ENCODE results near the gene CRKL.

CRKL gene

GRCh38 chr22:20981787-20982562, 64.8 kb downstream of the CRKL start, which contains the start of gene LZTR1:
TSS of gene LZTR1 (plus strand) at chr22:20982297. CDS start at chr22:20982372, 75 bp downstream.
- no peak for DNase-seq (ENCODE audit: low read depth)

DNA sequence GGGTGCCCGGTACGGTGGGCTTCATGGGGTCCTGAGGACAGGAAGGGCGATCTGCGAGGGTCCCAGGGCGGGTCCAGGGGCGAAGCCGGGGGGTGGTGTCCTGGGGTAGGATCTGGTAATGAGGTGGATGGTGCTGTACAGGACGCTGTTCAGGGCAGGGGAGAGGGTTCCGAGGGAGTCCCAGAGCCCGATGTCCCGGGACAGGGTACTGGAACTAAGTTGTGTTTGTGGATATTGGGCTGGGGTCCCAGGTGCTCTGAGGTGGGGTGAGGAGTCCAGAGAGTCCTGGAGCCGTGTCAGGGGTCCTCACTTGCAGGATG, 65.3 kb downstream of the CRKL start:
- DNase-seq (ENCODE audit: low read depth): no peak

DNA sequence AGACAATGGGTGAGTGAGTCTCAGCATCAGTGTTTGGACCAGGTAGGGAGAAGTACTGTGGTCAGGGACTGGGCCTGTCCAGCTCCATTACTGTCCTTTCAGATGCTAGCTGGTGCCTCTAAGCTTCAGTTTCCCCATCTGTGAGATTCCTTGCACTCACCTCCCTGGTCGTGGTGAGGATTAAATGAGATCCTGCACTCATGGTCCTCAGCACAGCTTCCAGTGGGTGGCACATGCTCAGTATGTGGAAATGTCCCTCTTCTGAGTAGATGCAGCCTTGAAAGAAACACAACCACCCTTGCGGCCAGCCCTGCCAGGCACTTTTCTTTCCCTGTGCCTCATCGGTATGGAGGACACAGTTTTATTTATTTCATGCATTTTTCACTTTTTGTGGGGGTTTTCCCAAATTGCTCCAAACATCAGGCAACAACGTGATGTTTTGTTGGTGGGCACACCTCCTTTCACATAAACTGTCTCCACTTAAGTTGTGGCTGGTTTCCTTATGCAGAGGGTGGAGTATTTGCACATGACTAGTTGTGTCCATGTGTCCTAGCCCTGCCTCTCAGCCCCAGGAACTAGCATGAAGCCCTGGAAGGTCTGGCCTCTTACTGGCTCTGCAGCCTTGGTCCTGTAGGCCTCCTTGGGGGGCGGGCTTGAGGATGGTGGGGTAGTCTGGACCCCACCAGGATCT, 66.0 kb downstream of the CRKL start:
- no peak for DNase-seq (ENCODE audit: low read depth)

DNA sequence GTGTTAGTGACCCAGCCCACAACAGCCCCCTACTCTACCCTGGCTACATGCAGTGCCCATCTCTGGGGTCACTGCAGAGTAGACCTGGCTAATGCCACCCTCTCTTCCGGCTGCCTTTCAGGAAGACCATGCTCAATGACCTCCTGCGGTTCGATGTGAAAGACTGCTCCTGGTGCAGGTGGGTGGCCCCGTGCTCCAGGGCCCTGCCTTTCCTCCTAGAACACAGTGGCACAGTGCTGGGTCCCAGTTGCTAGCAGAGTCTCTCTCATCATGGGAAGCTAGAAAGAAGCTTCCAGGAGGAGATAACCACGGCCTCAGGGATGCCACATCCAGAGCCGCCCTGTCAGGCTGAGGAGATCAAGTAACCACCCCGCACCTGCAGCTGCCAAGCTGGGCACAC, 68.5 kb downstream of the CRKL start:
- DNase-seq (ENCODE audit: low read depth): no peak

GRCh38 chr22:20986365-20986764, 69.2 kb downstream of the CRKL start:
- no peak for DNase-seq (ENCODE audit: low read depth)

DNA sequence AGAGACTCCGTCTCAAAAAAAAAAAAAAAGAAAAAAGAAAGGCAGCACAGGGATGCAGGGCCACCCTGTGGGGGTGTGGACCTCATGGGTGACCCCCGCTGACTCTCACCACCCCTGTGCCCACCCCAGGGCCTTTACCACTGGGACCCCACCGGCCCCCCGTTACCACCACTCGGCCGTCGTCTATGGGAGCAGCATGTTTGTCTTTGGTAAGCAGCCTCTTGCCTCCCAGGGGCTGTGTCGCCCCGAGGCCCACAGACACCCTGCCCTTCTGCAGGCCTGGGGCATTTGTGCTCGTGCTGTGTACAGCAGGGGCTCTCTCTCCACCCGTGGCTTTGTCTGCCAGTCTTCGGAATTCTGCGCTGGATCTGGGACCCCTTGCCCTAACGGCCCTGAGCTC, 70.2 kb downstream of the CRKL start:
- no peak for DNase-seq (ENCODE audit: low read depth)

- DNase-seq (ENCODE audit: low read depth): no peak
Measured at GRCh38 chr22:20988573-20989322, 71.5 kb downstream of the CRKL start.

GRCh38 chr22:20989323-20990138, 72.3 kb downstream of the CRKL start:
- no peak for DNase-seq (ENCODE audit: low read depth)

GRCh38 chr22:20990184-20991180, 73.3 kb downstream of the CRKL start:
- DNase-seq (ENCODE audit: low read depth): no peak

- no peak for DNase-seq (ENCODE audit: low read depth)
Measured at GRCh38 chr22:20991252-20992055, 74.2 kb downstream of the CRKL start.

- no peak for DNase-seq (ENCODE audit: low read depth)
Measured at GRCh38 chr22:20992056-20992442, 74.8 kb downstream of the CRKL start.

GRCh38 chr22:20992456-20993303, 75.5 kb downstream of the CRKL start:
- DNase-seq (ENCODE audit: low read depth): no peak

- DNase-seq (ENCODE audit: low read depth): no peak
Measured at GRCh38 chr22:20993304-20994127, 76.3 kb downstream of the CRKL start.

DNA sequence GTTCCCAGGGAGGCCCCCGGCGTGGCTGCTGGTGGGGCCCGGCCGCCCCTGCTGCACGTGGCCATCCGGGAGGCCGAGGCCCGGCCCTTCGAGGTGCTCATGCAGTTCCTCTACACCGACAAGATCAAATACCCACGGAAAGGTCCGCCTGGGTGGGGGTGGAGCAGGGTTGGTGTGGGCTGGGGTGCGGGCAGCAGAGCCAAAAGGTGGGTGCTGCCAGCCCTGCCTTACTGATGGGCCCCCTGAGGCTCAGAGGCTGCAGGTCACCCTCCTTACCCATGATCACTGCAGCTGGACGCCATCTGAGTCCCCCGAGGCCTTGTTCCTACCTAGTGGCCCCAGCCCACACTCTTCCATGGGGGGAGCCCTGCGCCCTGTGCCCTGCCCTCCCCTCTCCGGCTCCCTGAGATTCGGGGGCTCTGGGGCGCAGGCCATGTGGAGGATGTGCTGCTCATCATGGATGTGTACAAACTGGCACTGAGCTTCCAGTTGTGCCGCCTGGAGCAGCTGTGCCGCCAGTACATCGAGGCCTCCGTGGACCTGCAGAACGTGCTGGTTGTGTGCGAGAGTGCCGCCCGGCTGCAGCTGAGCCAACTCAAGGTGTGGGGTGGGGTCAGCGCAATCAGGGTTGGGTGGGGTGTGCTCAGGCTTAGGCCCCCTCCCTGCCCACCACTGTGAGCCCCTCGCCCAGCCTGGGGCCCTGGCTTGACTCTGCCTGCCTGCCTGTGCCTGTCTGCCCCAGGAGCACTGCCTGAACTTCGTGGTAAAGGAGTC, 77.1 kb downstream of the CRKL start:
- no peak for DNase-seq (ENCODE audit: low read depth)

- no peak for DNase-seq (ENCODE audit: low read depth)
Measured at GRCh38 chr22:20994902-20995241, 77.7 kb downstream of the CRKL start.

DNA sequence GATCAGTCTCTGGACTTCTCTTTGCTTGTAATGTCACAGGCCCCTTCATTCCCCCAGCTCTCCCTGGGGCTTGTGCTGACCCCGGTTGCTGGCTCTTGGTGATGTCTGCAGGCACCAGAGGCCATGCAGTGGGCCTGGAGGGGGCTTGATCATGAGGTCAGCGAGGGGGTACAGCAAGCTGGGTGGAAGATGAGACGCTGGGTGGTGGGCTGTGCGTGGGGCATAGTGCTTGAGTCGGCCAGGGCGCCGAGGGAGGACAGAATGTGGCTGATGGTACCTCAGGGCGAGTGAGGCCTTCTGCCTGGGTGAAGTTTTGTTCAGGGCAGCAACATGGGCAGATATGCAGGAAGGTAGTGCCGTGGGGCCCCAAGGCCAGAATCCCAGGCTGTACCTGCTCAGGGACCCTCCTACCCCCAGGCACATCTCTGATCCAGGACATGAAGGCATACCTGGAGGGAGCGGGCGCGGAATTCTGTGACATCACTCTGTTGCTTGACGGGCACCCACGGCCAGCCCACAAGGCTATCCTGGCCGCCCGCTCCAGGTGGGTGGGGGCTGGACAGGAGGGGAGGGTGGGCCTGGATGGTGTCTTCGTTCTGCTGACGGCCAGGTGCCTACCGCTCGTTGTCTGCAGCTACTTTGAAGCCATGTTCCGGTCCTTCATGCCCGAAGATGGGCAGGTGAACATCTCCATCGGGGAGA, 78.3 kb downstream of the CRKL start:
- no peak for DNase-seq (ENCODE audit: low read depth)

GRCh38 chr22:20996031-20996410, 78.8 kb downstream of the CRKL start:
- DNase-seq (ENCODE audit: low read depth): no peak

Data from non-pigmented ciliary epithelial cell (primary cell).